ENCODE measurements around the gene FAM168A. TPM values are rescaled to one million over a fixed set of nuclear protein-coding genes. Genes with fewer than 3 reads are reported as not detected.
A peak's percentile ranks its signal among the peaks of the same experiment; 100 is the strongest.

FAM168A gene
- total and polyA plus RNA-seq, 4 donors = 5.5 to 52.0 (median 25.5) TPM

DNA sequence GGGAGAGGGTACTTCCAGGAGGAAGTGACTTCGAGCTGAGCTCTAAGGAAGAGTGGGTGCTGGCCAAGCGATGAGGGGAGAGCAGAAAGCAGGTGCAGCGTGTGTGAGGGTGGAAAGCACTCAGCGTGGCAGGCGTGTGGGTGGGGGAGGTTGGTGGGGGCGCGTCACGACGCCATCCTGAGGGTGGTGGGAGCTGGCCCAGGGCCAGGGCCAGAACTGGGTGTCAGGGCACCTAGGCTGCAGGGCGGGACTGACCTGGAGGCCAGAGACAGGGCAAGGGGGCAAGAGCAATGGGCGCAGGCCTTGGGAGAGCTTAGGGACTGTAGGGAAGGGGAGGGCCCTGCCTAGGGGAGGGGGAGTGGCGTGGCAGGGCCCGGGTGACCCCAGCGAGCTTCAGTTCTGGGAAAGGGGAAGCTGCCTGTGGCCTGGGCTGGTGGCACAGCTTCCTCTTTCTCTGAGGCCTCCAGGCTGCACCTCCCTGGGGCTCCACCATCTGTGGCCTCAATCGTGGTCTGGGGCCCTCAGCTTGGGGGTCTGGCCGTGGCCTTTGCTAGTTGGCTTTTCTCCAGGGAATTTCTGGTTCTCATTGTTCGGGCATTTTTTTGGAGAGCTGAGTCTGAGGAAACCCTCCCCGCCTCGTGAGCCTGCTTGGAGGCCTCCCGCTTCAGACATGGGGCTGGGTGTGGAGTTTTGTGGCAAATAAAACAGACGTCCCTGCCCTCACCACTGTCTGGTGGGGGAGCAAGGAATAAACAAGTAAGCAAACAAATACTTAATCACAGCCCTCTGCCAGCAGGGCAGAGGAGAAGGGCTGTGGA, 212.8 kb downstream of the FAM168A start:
- Histone ChIP-seq H3K27ac (ENCODE audit: low read depth in 1 of 2, low read length in 2 of 2) (no peak overlapping the region), H3K4me3 (ENCODE audit: low read length in 2 of 2) (no peak overlapping the region), H3K4me1 (ENCODE audit: control insufficient read depth in 1 of 2, insufficient read depth in 2 of 2, low read length in 2 of 2) (no peaks in the 10 kb centered on the region), H3K9me3 (ENCODE audit: control insufficient read depth, low read length) (no peaks in the 10 kb centered on the region), H3K36me3 (ENCODE audit: control insufficient read depth in 1 of 2, insufficient read depth in 2 of 2, low read length in 1 of 2) (no peaks in the 10 kb centered on the region), H3K27me3 (ENCODE audit: control insufficient read depth in 1 of 2, insufficient read depth in 2 of 2, low read length in 1 of 2) (no peaks in the 10 kb centered on the region)
- WGBS, 2 donors = 66 to 71% methylated on average over 19 to 21 of the region's 21 CpGs
- DNase-seq = peak in 1 of 2 donors; percentile 92
- ATAC-seq (ENCODE audit: low FRiP score) = peak; percentile 70
- intact Hi-C loops (cut with DNase I) = no loop called here

DNA sequence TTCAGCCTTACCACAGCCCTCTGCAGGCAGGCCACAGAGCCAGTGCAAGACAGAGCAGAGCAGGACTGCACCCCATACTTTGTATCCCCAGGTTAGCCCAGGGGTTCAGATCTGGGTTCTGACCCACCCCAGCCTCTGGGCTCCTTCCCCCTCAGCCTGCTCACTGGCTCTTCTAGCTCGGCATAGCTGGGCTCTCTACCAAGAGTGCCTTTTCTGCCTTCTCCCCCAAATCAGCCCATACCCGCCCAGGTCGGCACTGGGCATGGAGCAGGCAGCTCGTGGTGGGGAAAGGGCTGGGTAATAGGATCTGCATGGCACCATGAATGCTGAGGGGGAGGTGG, 213.4 kb downstream of the FAM168A start:
- no peak for ATAC-seq (ENCODE audit: low FRiP score)
- Histone ChIP-seq H3K36me3 (ENCODE audit: control insufficient read depth in 1 of 2, insufficient read depth in 2 of 2, low read length in 1 of 2) (no peaks in the 10 kb centered on the region), H3K4me3 (ENCODE audit: low read length in 2 of 2) (no peak overlapping the region), H3K27me3 (ENCODE audit: control insufficient read depth in 1 of 2, insufficient read depth in 2 of 2, low read length in 1 of 2) (no peaks in the 10 kb centered on the region), H3K27ac (ENCODE audit: low read depth in 1 of 2, low read length in 2 of 2) (no peak overlapping the region), H3K9me3 (ENCODE audit: control insufficient read depth, low read length) (no peaks in the 10 kb centered on the region), H3K4me1 (ENCODE audit: control insufficient read depth in 1 of 2, insufficient read depth in 2 of 2, low read length in 2 of 2) (no peaks in the 10 kb centered on the region)
- intact Hi-C loops (cut with DNase I) = no loop called here
- no peak for DNase-seq
- 88 to 93% methylated on average over 4 of the region's 4 CpGs for WGBS, 2 donors

DNA sequence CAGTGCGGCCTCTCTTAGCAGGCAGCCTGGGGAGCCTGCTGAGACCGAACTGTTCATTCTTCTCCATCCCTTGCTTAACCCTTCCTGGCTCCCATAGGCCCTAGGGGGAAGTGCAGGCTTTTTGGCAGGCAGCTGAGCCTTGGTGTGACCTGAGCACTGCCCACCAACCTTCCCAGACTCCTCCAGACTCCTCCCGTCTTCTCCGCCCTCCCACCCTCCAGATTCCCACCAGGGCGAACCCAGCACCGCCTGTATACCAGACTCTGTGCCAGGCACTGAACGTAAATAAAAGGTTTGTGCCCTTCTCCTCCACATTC, 213.8 kb downstream of the FAM168A start:
- ATAC-seq (ENCODE audit: low FRiP score) (no peak), DNase-seq (no peak)
- no peaks in the 10 kb centered on the region for H3K9me3 ChIP-seq (ENCODE audit: control insufficient read depth, low read length)
- no peaks in the 10 kb centered on the region for H3K27me3 ChIP-seq (ENCODE audit: control insufficient read depth in 1 of 2, insufficient read depth in 2 of 2, low read length in 1 of 2)
- H3K4me1 ChIP-seq (ENCODE audit: control insufficient read depth in 1 of 2, insufficient read depth in 2 of 2, low read length in 2 of 2) = no peaks in the 10 kb centered on the region
- H3K27ac ChIP-seq (ENCODE audit: low read depth in 1 of 2, low read length in 2 of 2) = no peak overlapping the region
- H3K4me3 ChIP-seq (ENCODE audit: low read length in 2 of 2) = no peak overlapping the region
- no peaks in the 10 kb centered on the region for H3K36me3 ChIP-seq (ENCODE audit: control insufficient read depth in 1 of 2, insufficient read depth in 2 of 2, low read length in 1 of 2)
- 93 to 97% methylated on average over 7 of the region's 7 CpGs for WGBS, 2 donors
- intact Hi-C loops (cut with DNase I) = no loop called here

DNA sequence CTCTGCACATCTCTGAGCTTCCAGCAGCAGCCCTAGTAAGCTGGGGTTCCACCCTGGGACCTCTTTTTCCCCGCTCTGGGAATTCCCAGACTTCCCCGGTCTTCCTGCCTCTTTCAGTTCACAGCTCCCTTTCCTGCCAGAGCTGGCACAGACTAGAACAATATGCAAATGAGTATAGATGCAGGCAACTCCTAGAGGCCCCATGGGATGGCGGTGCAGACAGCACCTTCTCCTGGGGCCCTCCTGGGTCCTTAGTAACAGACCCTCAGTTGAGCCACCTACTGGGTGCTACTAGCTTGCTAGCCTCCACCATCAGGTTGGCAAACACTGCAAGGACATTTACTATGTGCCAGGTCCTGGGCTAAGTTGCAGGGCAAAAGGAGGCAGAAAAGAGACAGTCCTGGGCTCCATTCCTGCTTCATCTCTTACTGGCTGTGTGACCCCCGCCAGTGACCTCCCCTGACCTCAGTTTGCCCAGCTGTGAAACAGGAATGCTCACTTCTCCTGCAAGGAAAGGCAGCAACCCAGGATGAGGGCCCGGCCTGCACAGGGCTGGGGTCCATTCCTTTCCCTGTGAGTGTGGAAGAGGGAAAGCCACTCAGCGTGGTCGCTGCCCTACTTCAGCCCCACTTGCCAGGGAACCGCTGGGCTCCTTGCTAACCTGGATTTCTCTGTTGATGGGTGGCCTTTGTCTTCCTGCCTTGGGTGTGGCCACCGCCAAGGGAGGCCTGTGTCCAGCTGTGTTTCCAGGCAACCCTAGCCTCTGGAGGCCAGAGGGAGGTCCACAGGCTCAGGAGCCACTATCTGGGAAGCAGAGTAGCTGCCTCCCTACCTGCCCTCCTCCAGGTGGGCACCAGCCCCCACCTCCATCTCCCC, 214.4 kb downstream of the FAM168A start:
- Histone ChIP-seq H3K4me1 (ENCODE audit: control insufficient read depth in 1 of 2, insufficient read depth in 2 of 2, low read length in 2 of 2) (no peaks in the 10 kb centered on the region), H3K27me3 (ENCODE audit: control insufficient read depth in 1 of 2, insufficient read depth in 2 of 2, low read length in 1 of 2) (no peaks in the 10 kb centered on the region), H3K27ac (ENCODE audit: low read depth in 1 of 2, low read length in 2 of 2) (no peak overlapping the region), H3K9me3 (ENCODE audit: control insufficient read depth, low read length) (no peaks in the 10 kb centered on the region), H3K36me3 (ENCODE audit: control insufficient read depth in 1 of 2, insufficient read depth in 2 of 2, low read length in 1 of 2) (no peaks in the 10 kb centered on the region), H3K4me3 (ENCODE audit: low read length in 2 of 2) (no peak overlapping the region)
- no peak for ATAC-seq (ENCODE audit: low FRiP score)
- no peak for DNase-seq
- intact Hi-C loops (cut with DNase I) = no loop called here
- 77 to 81% methylated on average over 9 of the region's 9 CpGs for WGBS, 2 donors

DNA sequence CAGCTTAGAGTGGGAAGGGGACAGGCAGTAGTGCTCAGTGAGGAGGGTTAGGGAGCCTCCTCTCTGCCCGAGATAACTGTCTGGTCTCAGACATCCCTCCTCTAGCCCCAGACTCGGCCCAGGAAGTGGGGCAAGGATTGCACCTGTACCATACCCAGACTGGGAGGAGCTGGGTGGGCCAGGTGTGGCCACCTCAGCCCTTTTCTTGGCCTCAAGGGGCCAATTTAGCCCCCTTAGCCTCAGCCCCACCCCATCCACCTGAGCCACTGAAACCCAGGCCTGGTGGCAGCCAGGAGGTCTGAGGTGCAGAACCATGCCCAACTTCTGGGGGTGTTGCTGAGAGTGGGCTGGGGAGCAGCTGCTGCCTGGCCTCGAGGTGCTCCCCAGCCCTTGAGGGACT, 215.2 kb downstream of the FAM168A start:
- ATAC-seq (ENCODE audit: low FRiP score) (no peak), DNase-seq (no peak)
- H3K4me3 ChIP-seq (ENCODE audit: low read length in 2 of 2) = no peak overlapping the region
- no peaks in the 10 kb centered on the region for H3K4me1 ChIP-seq (ENCODE audit: control insufficient read depth in 1 of 2, insufficient read depth in 2 of 2, low read length in 2 of 2)
- H3K27me3 ChIP-seq (ENCODE audit: control insufficient read depth in 1 of 2, insufficient read depth in 2 of 2, low read length in 1 of 2) = no peaks in the 10 kb centered on the region
- H3K36me3 ChIP-seq (ENCODE audit: control insufficient read depth in 1 of 2, insufficient read depth in 2 of 2, low read length in 1 of 2) = no peaks in the 10 kb centered on the region
- whole genome bisulfite sequencing, 2 donors = 86 to 89% methylated on average over 3 of the region's 3 CpGs
- H3K27ac ChIP-seq (ENCODE audit: low read depth in 1 of 2, low read length in 2 of 2) = no peak overlapping the region
- H3K9me3 ChIP-seq (ENCODE audit: control insufficient read depth, low read length) = no peaks in the 10 kb centered on the region
- intact Hi-C loops (cut with DNase I) = no loop called here

DNA sequence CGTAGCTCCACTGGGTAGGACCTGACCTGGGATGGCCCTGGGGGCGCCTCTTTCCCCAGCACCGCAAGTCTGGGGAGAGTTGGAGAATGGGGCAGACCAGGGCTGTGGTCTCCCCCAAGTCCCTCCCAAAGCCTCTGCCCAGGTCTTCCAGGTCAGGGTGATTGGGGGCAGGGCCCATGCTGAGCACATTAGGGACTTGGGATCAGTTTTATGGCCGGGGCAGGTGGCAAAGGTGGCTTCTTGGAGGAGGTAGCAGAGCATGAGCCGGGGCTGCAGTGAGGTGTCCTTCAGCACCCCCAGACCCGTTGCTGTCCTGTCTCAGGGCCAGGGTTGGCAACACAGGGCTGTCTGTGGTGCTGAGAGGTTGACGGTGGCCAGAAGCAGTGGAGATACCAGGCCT, 215.7 kb downstream of the FAM168A start:
- DNase-seq (no peak), ATAC-seq (ENCODE audit: low FRiP score) (no peak)
- no peak overlapping the region for H3K4me3 ChIP-seq (ENCODE audit: low read length in 2 of 2)
- intact Hi-C loops (cut with DNase I) = no loop called here
- no peaks in the 10 kb centered on the region for H3K9me3 ChIP-seq (ENCODE audit: control insufficient read depth, low read length)
- H3K4me1 ChIP-seq (ENCODE audit: control insufficient read depth in 1 of 2, insufficient read depth in 2 of 2, low read length in 2 of 2) = no peaks in the 10 kb centered on the region
- H3K27me3 ChIP-seq (ENCODE audit: control insufficient read depth in 1 of 2, insufficient read depth in 2 of 2, low read length in 1 of 2) = no peaks in the 10 kb centered on the region
- no peaks in the 10 kb centered on the region for H3K36me3 ChIP-seq (ENCODE audit: control insufficient read depth in 1 of 2, insufficient read depth in 2 of 2, low read length in 1 of 2)
- no peak overlapping the region for H3K27ac ChIP-seq (ENCODE audit: low read depth in 1 of 2, low read length in 2 of 2)
- 95 to 96% methylated on average over 7 of the region's 7 CpGs for WGBS, 2 donors

DNA sequence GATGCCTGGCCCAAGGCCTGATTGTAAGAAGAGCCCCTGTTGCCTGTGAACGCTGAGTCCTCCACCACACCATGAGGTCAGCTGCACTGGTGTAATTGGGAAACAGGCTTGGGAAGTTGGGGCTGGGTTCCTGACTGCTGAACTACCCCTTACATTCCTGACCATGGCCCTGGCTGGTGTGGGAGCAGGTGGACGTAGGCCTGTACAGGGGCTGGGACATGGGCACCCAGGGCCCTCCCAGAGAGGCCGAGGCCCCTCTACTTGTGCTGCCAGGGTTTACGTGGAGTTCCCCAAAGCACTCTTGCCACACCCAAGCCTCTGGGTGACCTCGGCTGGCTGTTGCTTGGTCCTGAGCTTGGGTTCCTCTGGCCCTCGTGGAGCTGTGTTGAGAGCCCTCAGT, 216.3 kb downstream of the FAM168A start:
- DNase-seq = no peak
- H3K4me3 ChIP-seq (ENCODE audit: low read length in 2 of 2) = no peak overlapping the region
- no peaks in the 10 kb centered on the region for H3K4me1 ChIP-seq (ENCODE audit: control insufficient read depth in 1 of 2, insufficient read depth in 2 of 2, low read length in 2 of 2)
- intact Hi-C loops (cut with DNase I) = no loop called here
- no peaks in the 10 kb centered on the region for H3K36me3 ChIP-seq (ENCODE audit: control insufficient read depth in 1 of 2, insufficient read depth in 2 of 2, low read length in 1 of 2)
- WGBS, 2 donors = 88 to 92% methylated on average over 6 of the region's 6 CpGs
- ATAC-seq (ENCODE audit: low FRiP score) = no peak
- H3K9me3 ChIP-seq (ENCODE audit: control insufficient read depth, low read length) = no peaks in the 10 kb centered on the region
- H3K27me3 ChIP-seq (ENCODE audit: control insufficient read depth in 1 of 2, insufficient read depth in 2 of 2, low read length in 1 of 2) = no peaks in the 10 kb centered on the region
- no peak overlapping the region for H3K27ac ChIP-seq (ENCODE audit: low read depth in 1 of 2, low read length in 2 of 2)

DNA sequence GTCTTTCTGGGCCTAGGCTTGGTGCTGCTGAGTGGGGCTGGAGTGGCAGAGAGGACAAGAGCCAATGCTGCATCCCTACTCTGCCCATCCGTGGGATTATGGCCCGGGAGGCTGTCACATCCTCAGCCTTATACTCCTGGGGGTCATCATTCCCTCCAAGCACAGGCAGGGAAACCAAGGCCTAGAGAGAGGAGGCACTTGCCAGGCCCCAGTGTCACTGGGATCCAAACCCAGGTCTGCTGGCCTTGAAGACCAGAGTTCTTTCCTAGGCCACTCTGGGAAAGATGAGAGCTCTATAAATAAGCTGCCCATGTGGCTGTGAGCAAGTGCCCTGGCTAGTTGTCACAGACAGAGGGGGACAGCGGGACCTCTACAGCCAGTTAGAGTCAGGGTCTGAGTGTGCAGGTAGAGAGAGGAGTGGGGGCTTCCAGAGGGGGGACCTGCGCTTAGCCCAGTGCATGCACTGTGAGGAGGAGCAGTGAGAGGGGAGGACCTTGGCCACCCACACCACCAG, 217.0 kb downstream of the FAM168A start:
- H3K27me3 ChIP-seq (ENCODE audit: control insufficient read depth in 1 of 2, insufficient read depth in 2 of 2, low read length in 1 of 2) = no peaks in the 10 kb centered on the region
- no peaks in the 10 kb centered on the region for H3K4me1 ChIP-seq (ENCODE audit: control insufficient read depth in 1 of 2, insufficient read depth in 2 of 2, low read length in 2 of 2)
- no peak overlapping the region for H3K27ac ChIP-seq (ENCODE audit: low read depth in 1 of 2, low read length in 2 of 2)
- no peaks in the 10 kb centered on the region for H3K36me3 ChIP-seq (ENCODE audit: control insufficient read depth in 1 of 2, insufficient read depth in 2 of 2, low read length in 1 of 2)
- ATAC-seq (ENCODE audit: low FRiP score) = no peak
- WGBS, 2 donors = 94 to 95% methylated on average over 4 of the region's 4 CpGs
- H3K9me3 ChIP-seq (ENCODE audit: control insufficient read depth, low read length) = no peaks in the 10 kb centered on the region
- DNase-seq = no peak
- intact Hi-C loops (cut with DNase I) = no loop called here
- H3K4me3 ChIP-seq (ENCODE audit: low read length in 2 of 2) = no peak overlapping the region

DNA sequence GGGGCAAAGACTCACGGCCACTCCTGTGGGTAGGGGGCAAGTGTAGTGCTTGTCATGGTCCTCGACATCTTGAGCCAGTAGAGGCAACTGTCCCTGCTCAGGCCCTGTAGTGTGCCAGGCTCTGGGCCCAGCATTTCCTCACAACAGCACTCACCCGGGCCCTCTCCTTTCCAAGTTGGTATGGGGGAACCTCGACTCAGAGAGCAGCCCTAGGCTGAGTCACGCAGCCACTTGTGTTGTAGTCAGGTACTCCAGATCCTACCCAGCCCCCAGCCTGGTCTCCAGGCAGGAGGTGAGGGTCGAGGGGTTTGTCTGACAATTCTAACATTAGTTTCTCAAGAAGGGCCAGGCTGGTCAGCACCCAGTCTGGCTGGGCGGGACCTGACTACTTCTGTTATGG, 217.6 kb downstream of the FAM168A start:
- no peak overlapping the region for H3K4me3 ChIP-seq (ENCODE audit: low read length in 2 of 2)
- intact Hi-C loops (cut with DNase I) = no loop called here
- WGBS, 2 donors = 81 to 83% methylated on average over 7 of the region's 7 CpGs
- no peaks in the 10 kb centered on the region for H3K27me3 ChIP-seq (ENCODE audit: control insufficient read depth in 1 of 2, insufficient read depth in 2 of 2, low read length in 1 of 2)
- H3K4me1 ChIP-seq (ENCODE audit: control insufficient read depth in 1 of 2, insufficient read depth in 2 of 2, low read length in 2 of 2) = no peaks in the 10 kb centered on the region
- H3K27ac ChIP-seq (ENCODE audit: low read depth in 1 of 2, low read length in 2 of 2) = no peak overlapping the region
- no peak for ATAC-seq (ENCODE audit: low FRiP score)
- no peaks in the 10 kb centered on the region for H3K9me3 ChIP-seq (ENCODE audit: control insufficient read depth, low read length)
- DNase-seq = no peak
- no peaks in the 10 kb centered on the region for H3K36me3 ChIP-seq (ENCODE audit: control insufficient read depth in 1 of 2, insufficient read depth in 2 of 2, low read length in 1 of 2)

Measured in aorta (tissue), 5 donors.